ENCODE data around the gene MRRF.
"Not testable (repeated sequence)": the region's sequence is repeated elsewhere in the genome, so short reads cannot be mapped to it uniquely, and the experiment has no call there.

MRRF gene

DNA sequence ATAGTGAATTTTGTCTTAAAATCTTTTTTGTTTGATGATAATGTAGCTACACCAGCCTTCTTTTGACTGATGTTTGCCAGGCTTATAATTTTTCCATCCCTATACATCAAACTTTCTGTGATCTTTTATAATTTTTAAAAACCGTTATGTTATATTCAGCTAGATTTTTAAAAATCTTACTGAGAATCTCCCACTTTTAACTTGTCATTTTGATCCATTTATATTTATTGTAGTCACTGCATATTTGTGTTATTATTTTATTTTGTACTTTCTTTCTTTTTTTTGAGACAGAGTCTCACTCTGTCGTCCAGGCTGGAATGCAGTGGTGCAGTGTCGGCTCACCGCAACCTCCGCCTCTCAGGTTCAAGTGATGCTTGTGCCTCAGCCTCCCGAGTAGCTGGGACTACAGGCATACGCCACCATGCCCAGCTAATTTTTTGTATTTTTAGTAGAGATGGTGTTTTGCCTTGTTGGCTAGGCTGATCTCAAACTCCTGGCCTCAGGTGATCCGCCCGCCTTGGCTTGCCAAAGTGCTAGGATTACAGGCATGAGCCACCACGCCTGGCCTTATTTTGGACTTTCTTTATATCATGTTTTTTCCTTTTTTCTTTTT lies 12.7 kb downstream of the MRRF start:
- no peak for DNase-seq

DNA sequence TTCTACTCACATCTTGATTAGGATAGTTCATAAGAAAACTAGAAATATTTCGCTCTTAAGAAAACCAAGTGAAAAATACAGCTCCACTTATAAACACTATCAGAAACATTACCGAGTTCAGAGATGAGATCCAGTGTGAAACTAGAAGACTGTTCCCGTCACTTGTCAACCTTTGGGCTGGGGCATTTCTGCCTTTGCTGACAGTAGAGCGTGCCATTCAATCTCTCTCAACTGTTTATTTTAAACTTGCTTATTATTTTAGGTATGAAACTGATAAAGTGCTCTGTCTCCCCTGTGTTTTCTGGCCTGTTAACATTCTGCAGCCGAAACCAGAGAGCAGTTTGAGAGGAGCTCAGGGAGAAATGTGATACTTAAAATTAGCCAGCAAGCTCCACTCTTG lies 16.7 kb downstream of the MRRF start:
- no peak for DNase-seq

- DNase-seq = no peak
These were observed 22.1 kb downstream of the MRRF start for GRCh38 chr9:122286764-122287163.

DNA sequence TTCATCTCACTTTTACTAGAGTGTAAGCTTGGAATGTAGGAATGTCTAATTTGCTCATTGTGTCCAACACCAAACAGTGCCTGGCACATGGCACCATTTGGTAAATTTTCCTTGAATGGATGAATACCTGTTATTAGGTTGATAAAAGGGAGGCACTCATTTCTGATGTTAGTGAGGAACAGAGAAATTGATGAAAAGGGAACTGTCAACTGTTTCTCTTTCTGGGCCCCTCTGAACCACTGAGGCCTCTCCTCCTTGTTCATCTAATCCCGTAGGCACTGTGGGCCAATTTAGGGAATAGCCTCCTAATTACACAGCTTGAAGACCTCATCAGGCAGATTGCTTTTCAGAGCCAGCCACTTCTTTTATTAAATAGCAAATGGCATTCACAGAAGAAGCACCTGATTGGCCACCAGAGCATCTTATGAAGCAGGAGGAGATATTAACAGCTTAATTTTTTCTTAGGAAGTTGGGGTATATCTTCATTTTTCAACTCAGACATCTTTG lies 22.6 kb downstream of the MRRF start:
- DNase-seq = no peak

- DNase-seq = no peak
These were observed 26.8 kb downstream of the MRRF start for GRCh38 chr9:122291458-122291857.

DNA sequence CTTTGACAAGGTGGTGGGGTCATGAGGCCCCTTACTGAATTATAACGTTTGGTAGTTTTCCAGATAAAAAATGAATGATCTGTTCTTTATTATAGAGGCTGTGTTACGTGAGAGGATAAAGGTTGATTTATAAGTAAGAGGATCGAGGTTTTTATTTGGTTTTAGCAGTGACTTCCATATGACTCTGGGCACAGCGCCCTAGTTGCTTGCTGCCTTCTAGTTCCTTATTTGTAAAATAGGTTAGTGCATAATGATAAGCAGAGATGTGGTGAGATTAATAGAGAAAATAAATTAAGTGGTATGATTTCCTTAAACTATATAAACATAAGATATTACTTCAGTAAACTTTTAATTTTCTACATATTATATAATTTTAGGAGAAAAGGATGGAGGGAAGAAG lies 29.8 kb downstream of the MRRF start:
- no peak for DNase-seq

- DNase-seq = no peak
These were observed 32.8 kb downstream of the MRRF start for GRCh38 chr9:122297512-122297911.

DNA sequence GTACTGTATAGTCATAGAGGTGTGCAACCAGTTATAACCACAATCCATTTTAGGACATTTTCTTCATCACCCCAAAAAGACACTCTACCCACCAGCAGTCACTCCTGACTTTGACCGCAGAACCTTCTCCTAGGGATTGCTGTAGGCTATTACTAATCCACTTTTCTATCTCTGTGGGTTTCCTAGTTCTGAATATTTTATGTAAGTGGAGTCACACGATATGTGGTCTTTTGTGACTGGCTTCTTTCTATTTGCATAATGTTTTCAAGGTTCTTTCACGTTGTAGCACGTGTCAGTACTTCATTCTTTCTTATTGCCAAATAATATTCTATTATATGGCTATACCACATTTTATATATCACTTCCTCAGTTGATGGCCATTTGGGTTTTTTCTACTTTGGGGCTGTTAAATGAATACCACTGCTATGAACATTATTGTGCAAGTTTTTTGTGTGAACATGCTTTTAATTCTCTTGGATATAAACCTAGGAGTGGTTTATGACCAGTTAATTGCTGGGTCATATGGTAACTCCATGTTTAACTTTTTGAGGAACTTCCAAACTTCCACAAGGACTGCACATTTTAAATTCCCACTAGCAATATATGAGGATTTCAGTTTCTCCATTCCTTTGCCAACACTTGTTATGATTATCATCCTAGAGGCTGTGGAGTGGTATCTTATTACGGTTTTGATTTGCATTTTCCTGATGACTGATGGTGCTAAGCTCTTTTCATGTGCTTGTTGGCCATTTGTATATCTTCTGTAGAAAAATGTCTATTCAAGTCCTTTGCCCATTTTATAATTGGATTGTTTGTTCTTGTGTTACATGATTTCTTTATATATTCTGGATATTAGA lies 37.8 kb downstream of the MRRF start:
- DNase-seq = no peak

GRCh38 chr9:122307061-122307460 lies 42.4 kb downstream of the MRRF start:
- DNase-seq = no peak

DNA sequence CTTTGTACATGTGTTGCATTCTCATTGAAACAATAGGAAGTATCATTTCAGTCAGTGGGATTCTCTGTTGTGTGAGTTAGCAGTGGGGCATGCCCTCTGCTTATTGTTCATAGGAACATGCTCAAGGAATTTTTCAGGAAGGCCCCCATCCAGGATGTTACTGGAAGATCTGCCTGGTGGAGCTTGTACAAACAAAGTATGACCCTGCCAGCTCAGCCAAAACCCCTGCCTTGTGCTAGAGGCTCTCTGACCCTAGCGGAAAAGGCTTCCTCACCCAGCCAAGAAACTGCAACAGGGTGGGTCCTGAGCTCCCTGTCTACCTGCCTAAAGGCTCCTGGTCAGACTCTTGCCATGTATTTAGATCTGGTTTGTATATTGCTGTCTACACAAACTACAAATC lies 43.2 kb downstream of the MRRF start:
- DNase-seq = no peak

DNA sequence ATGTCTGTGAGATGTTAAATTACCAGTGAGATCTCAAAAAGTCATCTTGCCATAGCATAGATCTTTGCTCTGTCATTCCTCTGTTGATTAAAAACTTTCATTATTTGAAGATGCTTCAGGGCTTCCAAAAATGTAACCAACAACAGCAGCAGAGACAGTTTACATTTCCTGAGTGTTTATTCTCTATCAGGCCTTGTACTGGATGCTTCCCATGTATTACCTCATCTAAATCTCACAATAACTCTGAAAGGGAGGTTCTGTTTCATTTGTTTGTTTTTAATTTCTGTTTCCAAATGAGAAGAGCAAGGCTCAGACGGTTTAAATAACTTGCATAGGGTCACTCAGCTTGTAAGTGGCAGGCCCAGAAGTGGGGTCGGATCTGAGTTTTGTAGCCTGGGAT lies 45.2 kb downstream of the MRRF start:
- DNase-seq = no peak

- DNase-seq = no peak
These were observed 49.5 kb downstream of the MRRF start for GRCh38 chr9:122314165-122314564.

GRCh38 chr9:122315534-122315933 lies 50.9 kb downstream of the MRRF start:
- DNase-seq = no peak

DNA sequence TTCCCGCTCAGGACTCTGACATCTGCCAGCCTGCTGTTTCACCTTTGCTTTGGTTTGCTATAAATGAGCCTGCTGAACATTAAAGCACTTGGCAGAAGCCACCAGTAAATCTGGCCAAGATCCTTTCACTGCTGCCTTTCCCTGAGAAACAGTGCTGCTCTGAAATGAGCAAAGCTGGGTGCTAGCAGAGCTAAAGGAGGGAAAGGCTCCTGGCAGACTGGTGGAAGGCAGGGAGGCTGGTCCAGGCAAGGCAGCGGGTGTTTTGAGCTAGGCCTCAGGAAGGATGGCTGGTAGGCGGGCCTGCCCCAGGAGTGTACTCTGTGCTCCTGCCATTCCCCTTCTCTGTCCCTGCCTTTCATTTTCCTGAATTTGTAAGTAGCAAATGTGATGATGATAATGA lies 53.6 kb downstream of the MRRF start:
- no peak for DNase-seq

- no peak for DNase-seq
These were observed 55.8 kb downstream of the MRRF start for GRCh38 chr9:122320413-122320881.

DNA sequence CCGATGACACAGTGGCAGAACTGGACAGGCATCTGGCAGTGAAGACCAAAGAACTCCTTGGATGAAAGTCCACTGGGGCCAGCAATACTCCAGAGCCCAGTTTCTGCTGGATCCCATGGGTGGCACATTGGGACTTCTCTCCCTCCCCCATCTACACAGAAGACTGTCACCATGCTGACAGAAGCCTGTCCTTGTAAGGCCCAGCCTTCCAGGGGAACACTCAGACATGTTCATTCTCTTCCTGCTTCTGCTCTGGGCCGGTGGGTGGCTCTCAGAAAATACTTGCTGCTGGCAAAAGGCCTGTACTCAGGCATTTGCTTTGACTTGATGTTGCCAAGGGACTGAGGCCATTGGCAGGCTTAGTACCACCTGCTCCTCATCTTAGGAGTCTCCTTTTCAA lies 57.9 kb downstream of the MRRF start:
- no peak for DNase-seq

DNA sequence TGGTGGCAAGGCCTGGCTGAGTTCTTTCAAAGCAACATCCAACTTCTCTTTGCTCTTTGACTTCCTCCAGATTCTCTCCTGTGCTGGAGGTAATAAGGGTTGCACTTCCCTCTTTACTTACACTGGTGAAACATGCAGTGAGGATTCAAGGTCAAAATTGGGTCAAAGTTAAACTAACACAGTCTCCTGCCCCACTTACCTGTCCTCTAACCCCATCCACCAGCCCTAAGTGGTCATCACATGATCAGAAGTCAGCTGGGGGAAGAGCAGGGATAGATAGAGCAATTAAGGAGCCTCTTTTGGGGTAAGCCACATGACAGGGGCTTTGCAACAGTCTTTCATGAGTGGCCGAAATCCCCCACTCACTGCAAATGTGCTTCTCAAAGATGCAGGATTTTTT lies 60.0 kb downstream of the MRRF start:
- not testable (repeated sequence) for DNase-seq

DNA sequence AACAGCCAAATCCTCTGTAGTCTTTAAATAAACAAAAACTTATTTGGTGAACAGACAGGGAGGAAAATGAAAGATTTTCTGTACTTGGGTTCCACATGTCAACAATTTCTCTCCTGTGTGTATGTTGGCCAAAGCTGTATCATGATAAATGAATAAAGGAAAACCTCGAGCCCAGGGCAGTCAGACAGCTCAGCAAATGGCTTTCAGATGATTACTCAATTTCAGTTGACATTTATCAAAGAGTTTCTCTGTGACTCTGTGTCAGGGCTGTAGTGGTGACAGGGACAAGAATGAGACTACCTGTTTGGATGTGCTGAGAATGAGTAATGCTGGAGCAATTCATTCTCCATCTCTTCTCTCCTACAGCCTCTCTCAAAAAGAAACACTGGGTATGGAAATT lies 60.4 kb downstream of the MRRF start:
- DNase-seq = no peak

DNA sequence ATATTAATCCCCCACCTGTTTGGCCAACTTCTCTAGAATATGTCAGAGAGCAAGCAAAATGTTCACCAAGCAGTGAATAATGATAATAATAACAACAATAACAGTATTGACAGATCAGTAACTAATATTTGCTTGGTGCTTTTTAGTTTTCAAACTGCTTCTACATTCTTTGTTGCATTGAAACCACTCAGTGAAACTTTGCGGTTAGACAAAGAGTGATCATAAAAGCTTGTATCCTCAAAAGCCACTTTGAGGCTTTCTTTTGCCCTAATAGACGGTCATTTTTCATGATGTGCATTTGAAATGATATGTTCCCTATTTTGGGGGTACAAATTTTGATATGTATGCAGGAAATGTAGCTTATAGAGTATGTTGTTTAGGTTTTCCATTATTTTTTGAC lies 62.5 kb downstream of the MRRF start:
- no peak for DNase-seq

DNA sequence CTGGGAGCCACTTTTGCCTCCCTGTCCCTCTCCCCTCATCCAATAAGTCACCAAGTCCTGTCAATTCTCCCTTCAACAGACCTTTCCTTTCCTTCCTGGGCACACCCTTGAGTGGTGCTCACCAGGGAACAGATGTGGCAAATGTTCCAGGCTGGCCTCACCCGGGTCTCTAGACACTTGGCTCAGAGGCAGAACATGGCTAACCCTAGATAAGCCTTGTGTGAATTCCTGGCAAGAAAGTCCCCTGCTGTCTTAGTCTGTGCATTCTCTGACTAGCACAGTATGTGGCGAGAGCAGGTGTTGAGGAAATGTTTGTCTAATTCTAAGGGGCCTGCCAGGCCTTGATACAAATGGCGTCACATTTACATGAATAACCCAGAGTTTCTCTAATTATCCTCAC lies 64.9 kb downstream of the MRRF start:
- DNase-seq = no peak

- DNase-seq = not testable (repeated sequence)
These were observed 65.8 kb downstream of the MRRF start for GRCh38 chr9:122330466-122330865.

- DNase-seq = no peak
These were observed 66.8 kb downstream of the MRRF start for GRCh38 chr9:122331523-122331927.

GRCh38 chr9:122332083-122332482 lies 67.4 kb downstream of the MRRF start:
- no peak for DNase-seq

DNA sequence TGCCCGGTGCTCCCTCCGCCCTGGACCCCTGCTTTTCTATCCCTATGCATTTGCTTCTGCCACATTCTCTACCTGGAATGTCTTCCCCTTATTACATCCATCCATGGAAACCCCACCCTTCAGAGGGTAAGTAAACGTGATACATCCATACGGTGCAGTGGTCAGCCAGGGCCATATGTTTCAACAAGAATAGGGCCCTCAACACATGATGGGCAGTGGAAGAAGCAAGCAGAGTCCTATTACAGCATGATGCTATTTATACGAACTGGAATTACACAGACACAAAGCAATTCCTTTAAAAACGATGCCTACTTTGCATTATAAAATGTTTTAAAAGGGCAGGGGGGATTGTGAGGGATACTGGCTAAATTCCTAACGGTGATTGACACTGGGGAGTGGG lies 68.0 kb downstream of the MRRF start:
- no peak for DNase-seq

Measured in stimulated activated naive CD4-positive, alpha-beta T cell (primary cell).